Mucosa of descending colon (tissue), 3 donors: ENCODE data around the gene PPP1R1B. TPM values are rescaled to one million over a fixed set of nuclear protein-coding genes. Genes with fewer than 3 reads are reported as not detected.

Experiments used
- ATAC-seq: fragments of 200-7000 bp; cut with Tn5 transposase; one replicate; pipeline ENCODE4 v1.9.1; 2020; ENCODE audit warnings: mild to moderate bottlenecking, moderate library complexity
- DNase-seq, 3 donors: peaks; one replicate each; pipeline ENCODE4 v3.0.0-alpha.2; 2020
- H3K36me3 ChIP-seq: fragments of 200-600 bp; one replicate; pipeline ENCODE4 v1.8.0; 2021; ENCODE audit warnings: low read depth, mild to moderate bottlenecking
- H3K4me1 ChIP-seq: fragments of 200-600 bp; one replicate; pipeline ENCODE4 v1.8.0; 2021; ENCODE audit warnings: low read depth, mild to moderate bottlenecking
- H3K4me3 ChIP-seq: fragments of 200-600 bp; one replicate; pipeline ENCODE4 v1.8.0; 2021; ENCODE audit warnings: mild to moderate bottlenecking
- H3K9me3 ChIP-seq: fragments of 200-600 bp; one replicate; pipeline ENCODE4 v1.8.0; 2021; ENCODE audit warnings: mild to moderate bottlenecking
- intact Hi-C, 2 donors: fragments of 100-400 bp; cut with DNase I in 1 of 2; cut with micrococcal nuclease in 1 of 2; formaldehyde crosslinking; loops; one replicate each; pipeline versions ENCODE4 v1.11.0 to v1.11.1; 2022; cut with DNase I, micrococcal nuclease
- total RNA-seq, 3 donors: library from RNA; stranded (reverse); fragmentation: NEBNext Ultra II Directional in 2 of 3; extraction: Animal tissue kit (Norgen Biotek cat#: 25700) in 2 of 3; gene quantifications; one replicate each; pipeline versions ENCODE4 v1.2.1 to v1.2.4, GENCODE V29; 2021 to 2023
- TF ChIP-seq, protein P1 (sequence below): fragments of 200-600 bp; IDR thresholded peaks from one replicate; pipeline ENCODE4 v1.8.0; 2022; ENCODE audit warnings: antibody characterized with exemption, mild to moderate bottlenecking
- donor health status: DM: no; HTN: no; CAD: no; lungs with moderate emphysema.
- donor health status: DM: no; HTN: no; CAD: no.
- donor health status: DM: no; HTN: yes; CAD: no.

PPP1R1B gene
- total RNA-seq, 3 donors from 2014 or later: 108 to 362 (median 356) TPM

DNA sequence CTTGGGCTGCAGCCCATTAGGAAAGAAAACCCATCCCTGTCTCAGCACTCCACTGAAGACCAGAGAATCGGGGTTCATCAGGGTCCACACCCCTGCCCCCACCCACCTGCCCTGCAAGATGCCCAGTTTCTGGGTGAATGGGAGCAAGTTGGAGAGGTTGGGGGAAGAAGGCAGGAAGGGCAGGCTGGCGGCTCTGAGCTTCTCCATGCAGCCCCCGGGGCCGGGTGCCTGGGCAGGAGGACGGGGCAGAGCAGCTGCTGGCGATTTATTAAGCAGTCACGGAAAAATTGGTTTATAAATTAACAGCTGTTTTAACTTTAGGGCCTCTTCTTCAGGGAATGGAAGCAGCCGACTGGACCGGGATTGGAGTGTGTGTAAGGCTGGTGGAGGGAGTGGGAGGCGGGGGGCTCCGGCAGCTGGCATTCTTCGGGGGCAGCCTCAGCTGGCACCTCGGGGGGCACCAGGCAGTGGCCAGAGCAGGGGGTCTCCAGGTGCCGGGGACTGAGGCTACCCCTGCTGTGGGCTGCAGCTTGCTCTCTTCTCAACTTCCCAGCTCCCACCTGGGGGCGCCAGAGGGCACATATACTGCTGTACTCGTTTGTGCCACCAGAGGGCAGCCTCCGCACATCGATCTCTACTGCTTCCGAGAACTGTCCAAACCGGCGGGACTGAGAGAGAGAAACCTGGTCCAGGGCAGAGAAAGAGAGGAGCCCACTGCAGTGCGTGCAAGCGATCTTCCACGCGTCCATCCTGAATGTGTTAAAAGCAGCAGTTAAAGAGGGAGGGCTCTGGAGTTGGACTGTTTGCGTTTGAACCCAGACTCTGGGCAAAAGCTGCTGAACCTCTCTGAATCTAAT, 5.0 kb upstream of the PPP1R1B start:
- H3K9me3 ChIP-seq: no peaks in the 10 kb centered on the region
- intact Hi-C loops: loop anchor here in 1 of 2 donors (10.0 kb wide), 1 partner anchor 133 kb away; no protein-coding TSS in a partner anchor
- DNase-seq (peak; percentile 88 to 94 (median 92)), ATAC-seq (peak; percentile 76)
- peaks cover 41% of the 10 kb centered on the region for H3K4me1 ChIP-seq
- H3K36me3 ChIP-seq: no peaks in the 10 kb centered on the region
- TF ChIP-seq, protein P1, sequence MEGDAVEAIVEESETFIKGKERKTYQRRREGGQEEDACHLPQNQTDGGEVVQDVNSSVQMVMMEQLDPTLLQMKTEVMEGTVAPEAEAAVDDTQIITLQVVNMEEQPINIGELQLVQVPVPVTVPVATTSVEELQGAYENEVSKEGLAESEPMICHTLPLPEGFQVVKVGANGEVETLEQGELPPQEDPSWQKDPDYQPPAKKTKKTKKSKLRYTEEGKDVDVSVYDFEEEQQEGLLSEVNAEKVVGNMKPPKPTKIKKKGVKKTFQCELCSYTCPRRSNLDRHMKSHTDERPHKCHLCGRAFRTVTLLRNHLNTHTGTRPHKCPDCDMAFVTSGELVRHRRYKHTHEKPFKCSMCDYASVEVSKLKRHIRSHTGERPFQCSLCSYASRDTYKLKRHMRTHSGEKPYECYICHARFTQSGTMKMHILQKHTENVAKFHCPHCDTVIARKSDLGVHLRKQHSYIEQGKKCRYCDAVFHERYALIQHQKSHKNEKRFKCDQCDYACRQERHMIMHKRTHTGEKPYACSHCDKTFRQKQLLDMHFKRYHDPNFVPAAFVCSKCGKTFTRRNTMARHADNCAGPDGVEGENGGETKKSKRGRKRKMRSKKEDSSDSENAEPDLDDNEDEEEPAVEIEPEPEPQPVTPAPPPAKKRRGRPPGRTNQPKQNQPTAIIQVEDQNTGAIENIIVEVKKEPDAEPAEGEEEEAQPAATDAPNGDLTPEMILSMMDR: peak; percentile 98
- no peak overlapping the region for H3K4me3 ChIP-seq

DNA sequence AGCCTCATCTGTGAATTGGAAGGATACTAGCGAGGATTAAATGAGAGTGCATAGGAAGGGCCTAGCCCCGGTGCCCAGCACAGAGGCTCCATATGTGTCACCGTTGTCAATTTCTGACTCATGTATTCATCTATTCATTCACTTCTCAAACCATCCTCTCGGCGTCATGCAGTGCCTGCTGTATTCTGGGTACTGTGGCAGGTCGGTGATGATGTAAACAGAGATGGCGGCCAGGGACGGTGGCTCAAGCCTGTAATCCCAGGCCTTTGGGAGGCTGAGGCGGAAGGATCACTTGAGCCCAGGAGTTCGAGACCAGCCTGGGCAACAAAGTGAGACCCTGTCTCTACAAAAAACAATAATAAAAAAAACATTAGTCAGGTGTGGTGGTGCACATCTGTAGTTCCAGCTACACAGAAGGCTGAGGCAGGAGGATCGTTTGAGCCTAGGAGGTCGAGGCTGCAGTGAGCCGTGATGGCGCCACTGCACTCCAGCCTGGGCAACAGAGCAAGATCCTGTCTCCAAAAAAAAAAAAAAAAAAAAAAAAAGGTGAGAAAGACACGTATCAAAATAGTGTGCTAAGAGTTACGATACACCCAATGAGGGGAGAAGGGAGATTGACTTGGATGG, 4.3 kb upstream of the PPP1R1B start:
- Histone ChIP-seq H3K36me3 (no peaks in the 10 kb centered on the region), H3K4me1 (peaks cover 41% of the 10 kb centered on the region), H3K4me3 (no peak overlapping the region), H3K9me3 (no peaks in the 10 kb centered on the region)
- ATAC-seq (no peak), DNase-seq (no peak)
- TF ChIP-seq, protein P1: no peak
- intact Hi-C loops: loop anchor here in 1 of 2 donors (10.0 kb wide), 1 partner anchor 132 kb away; no protein-coding TSS in a partner anchor

DNA sequence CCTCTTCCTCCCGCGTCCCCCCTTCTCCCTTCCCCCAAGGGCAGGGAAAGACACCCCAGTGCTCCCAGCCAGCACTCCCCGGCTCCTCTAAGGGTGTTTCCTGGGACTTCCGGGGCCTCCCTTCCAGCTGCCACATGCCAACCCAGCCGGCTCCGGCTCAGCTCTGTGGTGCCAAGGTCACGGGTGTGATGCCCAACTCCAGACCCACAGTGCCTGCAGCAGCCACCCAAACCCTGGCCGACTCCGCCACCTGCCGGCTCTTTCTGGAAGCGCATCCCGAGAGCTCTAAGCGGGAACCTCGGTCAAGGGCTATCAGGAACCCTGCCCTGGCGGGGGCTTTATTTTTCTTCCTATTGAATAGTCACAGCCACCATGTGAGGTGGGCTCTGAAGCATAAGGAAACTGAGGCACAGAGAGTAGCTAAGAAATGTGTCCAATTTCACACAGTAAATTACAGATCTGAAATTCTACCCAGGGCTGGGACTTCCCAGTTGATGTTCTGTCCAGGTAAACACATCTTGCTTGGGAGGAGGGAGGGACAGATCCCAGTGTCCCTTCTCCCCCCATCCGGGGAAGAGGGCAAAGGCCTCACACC, 3.3 kb upstream of the PPP1R1B start:
- H3K4me3 ChIP-seq: no peak overlapping the region
- H3K9me3 ChIP-seq: no peaks in the 10 kb centered on the region
- TF ChIP-seq, protein P1: peak; percentile 93
- DNase-seq (peak; percentile 92 to 96 (median 96)), ATAC-seq (peak; percentile 63)
- intact Hi-C loops: loop anchor here in 1 of 2 donors (10.0 kb wide), 1 partner anchor 131 kb away; no protein-coding TSS in a partner anchor
- H3K36me3 ChIP-seq: no peaks in the 10 kb centered on the region
- H3K4me1 ChIP-seq: peaks cover 40% of the 10 kb centered on the region

DNA sequence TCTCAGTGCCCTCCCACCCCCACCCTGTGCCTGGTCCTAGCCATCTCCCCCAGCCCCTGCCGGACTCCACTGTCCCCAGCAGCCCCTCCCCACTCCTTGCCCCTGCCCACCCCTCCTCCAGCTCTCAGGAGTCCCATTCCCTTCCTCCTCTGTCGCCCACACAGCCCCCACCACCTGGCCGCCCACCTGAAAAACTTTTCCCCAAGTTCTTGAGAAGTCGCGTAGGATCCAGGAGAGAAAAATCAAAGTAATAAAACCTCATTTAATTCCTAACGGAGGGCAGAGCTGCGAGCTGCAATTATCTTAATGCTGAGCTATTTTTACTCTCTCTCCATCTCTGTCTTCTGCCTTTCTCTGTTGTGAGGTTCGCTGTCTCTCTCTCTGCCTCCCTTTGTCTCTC, 2.4 kb upstream of the PPP1R1B start:
- Histone ChIP-seq H3K4me1 (peaks cover 31% of the 10 kb centered on the region), H3K4me3 (no peak overlapping the region), H3K9me3 (no peaks in the 10 kb centered on the region), H3K36me3 (no peaks in the 10 kb centered on the region)
- intact Hi-C loops: loop anchor here in 1 of 2 donors (10.0 kb wide), 1 partner anchor 130 kb away; no protein-coding TSS in a partner anchor
- ATAC-seq: no peak
- DNase-seq: no peak
- TF ChIP-seq, protein P1: no peak

DNA sequence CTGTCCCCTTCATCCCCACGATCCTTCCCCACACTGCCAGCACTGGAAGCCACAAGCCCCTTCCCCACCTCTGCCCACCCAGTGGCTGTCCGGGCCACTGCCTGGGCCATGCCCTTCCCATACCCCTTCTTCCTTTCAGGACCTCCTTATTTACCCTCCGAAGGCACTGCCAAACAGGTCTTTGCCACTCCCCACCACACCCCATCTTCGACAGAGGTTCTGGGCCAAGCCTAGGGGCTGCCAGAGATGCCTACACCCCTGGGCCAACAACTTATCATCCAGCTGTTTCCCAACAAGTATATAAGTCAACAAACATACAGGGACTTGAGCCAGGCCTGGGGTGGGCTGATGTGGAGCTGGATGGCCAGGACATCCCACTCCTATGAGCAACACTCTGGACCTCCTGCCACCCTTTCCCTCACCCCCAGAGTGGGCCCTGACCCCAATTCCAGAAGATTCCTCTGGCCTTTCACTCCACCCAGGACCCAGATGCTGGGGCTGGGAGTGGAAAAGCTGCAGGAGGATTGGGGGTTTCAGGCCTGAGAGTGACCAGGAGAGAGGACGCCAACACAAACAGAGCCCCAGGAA, 1.5 kb upstream of the PPP1R1B start:
- ATAC-seq (no peak), DNase-seq (peak in 2 of 3 donors; percentile 69 to 71)
- no peaks in the 10 kb centered on the region for H3K9me3 ChIP-seq
- TF ChIP-seq, protein P1: no peak
- no peaks in the 10 kb centered on the region for H3K36me3 ChIP-seq
- peaks cover 26% of the 10 kb centered on the region for H3K4me1 ChIP-seq
- H3K4me3 ChIP-seq: no peak overlapping the region
- intact Hi-C loops: loop anchor here in 1 of 2 donors (10.0 kb wide), 1 partner anchor 130 kb away; no protein-coding TSS in a partner anchor
